ENCODE measurements around the gene RNH1.

DNA sequence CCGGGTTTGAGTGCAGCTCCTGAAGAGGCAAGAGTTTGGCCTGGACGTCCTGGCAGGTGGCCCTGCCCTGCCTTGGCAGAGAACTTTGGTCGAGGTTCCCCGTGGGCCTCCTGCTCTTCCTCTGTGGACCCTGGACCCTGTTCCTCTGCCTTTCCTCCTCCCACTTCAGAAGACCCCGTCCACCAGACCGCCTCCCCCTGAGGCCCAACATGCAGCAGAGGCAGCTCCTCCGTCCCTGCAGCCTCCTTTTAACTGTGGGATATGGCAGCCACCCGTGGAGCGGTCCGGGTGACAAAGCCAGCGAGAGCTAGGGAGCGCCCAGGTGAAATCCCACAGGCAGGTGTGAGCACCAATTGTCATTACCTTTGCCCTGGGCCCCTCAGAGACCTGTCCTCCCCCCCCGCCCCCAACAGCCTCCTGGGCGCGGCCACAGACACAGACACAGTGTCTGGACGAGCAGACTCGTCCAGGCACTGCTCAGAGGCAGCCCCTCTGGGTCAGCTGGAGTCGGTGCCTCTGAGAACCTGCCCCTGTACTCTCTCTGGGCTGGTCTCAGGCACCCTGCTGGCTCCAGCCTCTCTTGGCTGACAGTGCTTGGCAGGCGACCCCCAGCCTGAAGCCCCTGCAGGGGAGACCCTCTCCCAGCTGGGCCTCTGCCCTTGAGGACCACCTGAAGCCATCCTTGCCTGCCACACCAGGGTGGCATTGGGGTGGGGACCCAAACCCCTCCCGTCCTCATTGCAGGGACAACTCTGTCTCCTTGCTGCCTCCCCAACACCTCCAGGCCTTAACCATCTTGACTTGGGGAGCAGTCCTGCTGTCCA, 61.1 kb downstream of the RNH1 start:
- TF ChIP-seq POLR2A (IDR thresholded peaks at IDR 0.05) (no peak), CTCF (IDR thresholded peaks at IDR 0.05) (no peak), EP300 (IDR thresholded peaks at IDR 0.05) (no peak)
